IMR-90 (cell line): ENCODE data around the gene LOX. TPM values are rescaled to one million over a fixed set of nuclear protein-coding genes. Genes with fewer than 3 reads are reported as not detected.

ENCODE experiments used
- ATAC-seq: fragments of 200-7000 bp; cut with Tn5 transposase; 2 replicates; pipeline ENCODE4 v1.9.1; 2020; ENCODE audit warnings: low read depth, mild to moderate bottlenecking, moderate library complexity
- BruUV-seq: library from RNA; stranded (reverse); fragments of 400-500 nt; replicated peaks from 2 replicates; lab custom pipeline; 2021; lab: Mats Ljungman, UMichigan
- CTCF ChIA-PET: fragments of 300-600 bp; formaldehyde crosslinking; extraction: SDS; loops from one replicate; lab custom pipeline; 2021; ENCODE audit warnings: antibody characterized with exemption; lab: Yijun Ruan, JAX
- POLR2A ChIA-PET: fragments of 300-600 bp; sonication (Branson Sonifier 250); formaldehyde crosslinking; loops from one replicate; lab custom pipeline; 2022; ENCODE audit warnings: antibody characterized with exemption; ENCODE audit not compliant: unreplicated experiment; lab: Charles Lee
- DNase-seq: peaks from one replicate; pipeline ENCODE4 v3.0.0; 2013
- H2AFZ ChIP-seq: replicated peaks from 2 replicates; pipeline ENCODE3; 2013; ENCODE audit warnings: low read length, mild to moderate bottlenecking; ENCODE audit not compliant: poor library complexity
- H2AK5ac ChIP-seq: 2 replicates; pipeline ENCODE4 v1.6.1; 2013; ENCODE audit warnings: low read depth, low read length, inconsistent platforms
- H2AK9ac ChIP-seq: replicated peaks from 2 replicates; pipeline ENCODE3; 2013; ENCODE audit warnings: mild to moderate bottlenecking, low read depth, low read length, moderate library complexity; ENCODE audit not compliant: poor library complexity
- H2BK120ac ChIP-seq: 2 replicates; pipeline ENCODE4 v1.6.1; 2013; ENCODE audit warnings: low read depth, low read length, inconsistent platforms
- H2BK15ac ChIP-seq: 3 replicates; pipeline ENCODE4 v1.6.1; 2013; ENCODE audit warnings: low read depth, low read length, inconsistent platforms
- H2BK20ac ChIP-seq: 2 replicates; pipeline ENCODE4 v1.6.1; 2013; ENCODE audit warnings: low read depth, mild to moderate bottlenecking, inconsistent platforms, low read length, moderate library complexity
- H2BK5ac ChIP-seq: 2 replicates; pipeline ENCODE4 v1.6.1; 2013; ENCODE audit warnings: mild to moderate bottlenecking, low read depth, low read length, inconsistent platforms; ENCODE audit not compliant: poor library complexity, severe bottlenecking
- H3K14ac ChIP-seq: replicated peaks from 2 replicates; pipeline ENCODE4 v1.6.1; 2013; ENCODE audit warnings: low read depth, low read length, inconsistent platforms
- H3K18ac ChIP-seq: 2 replicates; pipeline ENCODE4 v1.6.1; 2013; ENCODE audit warnings: low read depth, low read length, control low read depth
- H3K23ac ChIP-seq: 2 replicates; pipeline ENCODE4 v1.6.1; 2013; ENCODE audit warnings: low read depth, low read length, inconsistent platforms
- H3K27ac ChIP-seq: 2 replicates; pipeline ENCODE4 v1.5.1; 2013; ENCODE audit warnings: mild to moderate bottlenecking, control low read depth, low read length; ENCODE audit not compliant: insufficient read depth
- H3K27me3 ChIP-seq: 2 replicates; pipeline ENCODE4 v1.6.1; 2013; ENCODE audit warnings: low read length; ENCODE audit not compliant: control insufficient read depth, insufficient read depth
- H3K36me3 ChIP-seq: 2 replicates; pipeline ENCODE4 v1.6.1; 2013; ENCODE audit warnings: low read length, mixed read lengths; ENCODE audit not compliant: control insufficient read depth, insufficient read depth
- H3K4ac ChIP-seq: 2 replicates; pipeline ENCODE4 v1.6.1; 2013; ENCODE audit warnings: low read depth, low read length, inconsistent platforms
- H3K4me1 ChIP-seq: 2 replicates; pipeline ENCODE4 v1.6.1; 2013; ENCODE audit warnings: low read length, mixed read lengths; ENCODE audit not compliant: control insufficient read depth, insufficient read depth
- H3K4me2 ChIP-seq: 2 replicates; pipeline ENCODE4 v1.6.1; 2013; ENCODE audit warnings: low read depth, mild to moderate bottlenecking, control low read depth, low read length, moderate library complexity
- H3K4me3 ChIP-seq: 2 replicates; pipeline ENCODE4 v1.5.1; 2013; ENCODE audit warnings: low read depth, mild to moderate bottlenecking, control low read depth, low read length, moderate library complexity; ENCODE audit not compliant: insufficient read depth
- H3K56ac ChIP-seq: 2 replicates; pipeline ENCODE4 v1.6.1; 2013; ENCODE audit warnings: low read length, inconsistent platforms; ENCODE audit not compliant: insufficient read depth; ENCODE audit errors: extremely low read depth
- H3K79me1 ChIP-seq, 2 experiments: 2 replicates each; pipeline ENCODE4 v1.6.1; 2013; ENCODE audit warnings: low read length in 2 of 2, inconsistent platforms in 1 of 2, low read depth in 1 of 2
- H3K9ac ChIP-seq: 2 replicates; pipeline ENCODE4 v1.6.1; 2013; ENCODE audit warnings: low read depth, low read length, control low read depth
- H3K9me1 ChIP-seq: 2 replicates; pipeline ENCODE4 v1.6.1; 2013; ENCODE audit warnings: low read length, inconsistent platforms; ENCODE audit not compliant: insufficient read depth
- H3K9me3 ChIP-seq: 2 replicates; pipeline ENCODE4 v1.6.1; 2013; ENCODE audit warnings: low read length; ENCODE audit not compliant: control insufficient read depth, insufficient read depth
- H4K20me1 ChIP-seq: 2 replicates; pipeline ENCODE4 v1.6.1; 2013; ENCODE audit warnings: low read length, inconsistent platforms; ENCODE audit not compliant: insufficient read depth
- H4K5ac ChIP-seq: 2 replicates; pipeline ENCODE4 v1.6.1; 2013; ENCODE audit warnings: mild to moderate bottlenecking, low read depth, low read length, control low read depth
- H4K8ac ChIP-seq, 2 experiments: 2 replicates each; pipeline ENCODE4 v1.6.1; 2013; ENCODE audit warnings: low read depth in 2 of 2, low read length in 2 of 2, control low read depth in 1 of 2, inconsistent platforms in 1 of 2
- H4K91ac ChIP-seq: 2 replicates; pipeline ENCODE4 v1.6.1; 2013; ENCODE audit warnings: low read depth, low read length, inconsistent platforms; ENCODE audit not compliant: insufficient read depth
- MAZ ChIP-seq: IDR thresholded peaks from 2 replicates; pipeline ENCODE4 v1.6.1; 2012; ENCODE audit warnings: low read depth, mild to moderate bottlenecking, low read length, improper control_type of control experiment, moderate library complexity, borderline replicate concordance
- WGBS, 2 experiments: methylation state at CpG; one replicate each; pipeline versions ENCODE4 v1.1.5 to v1.1.7; 2013; ENCODE audit warnings: missing lambda C conversion rate in 2 of 2; ENCODE audit not compliant: insufficient read length in 1 of 2; ENCODE audit errors: extremely low coverage in 2 of 2; 5-methylcytosine and 5-hydroxymethylcytosine counted together
- dilution Hi-C: fragments of 300-500 bp; cut with HindIII; formaldehyde crosslinking; loops from one replicate; pipeline ENCODE4 v1.14.3; 2018; ENCODE audit warnings: low sequenced_read_pairs; ENCODE audit not compliant: unreplicated experiment
- in situ Hi-C: fragments of 300-500 bp; cut with MboI; formaldehyde crosslinking; loops from 3 replicates; pipeline ENCODE4 v1.14.3; 2019; ENCODE audit warnings: low sequenced_read_pairs, inconsistent platforms, mixed read lengths
- intact Hi-C: fragments of 100-400 bp; cut with micrococcal nuclease; formaldehyde crosslinking; loops from 2 replicates; pipeline ENCODE4 v1.10.0; 2022
- polyA plus RNA-seq, 3 experiments: library from polyadenylated mRNA; depleted of rRNA; stranded (reverse); fragments of >200 nt; gene quantifications; 2 replicates each; pipeline ENCODE4 v1.2.3, GENCODE V29; 2012; ENCODE audit warnings: low replicate concordance in 1 of 3
- total RNA-seq: library from RNA; depleted of rRNA; stranded (reverse); fragments of >200 nt; gene quantifications from 2 replicates; pipeline ENCODE4 v1.2.3, GENCODE V29; 2012

The LOX gene
- total and polyA plus RNA-seq, 2 of the 4 experiments (the other 2 are of a cell fraction) = 277 to 662 TPM

GRCh38 chr5:122105909-122106308 is 27.9 kb upstream of the LOX start:
- H2AK9ac ChIP-seq = no peak overlapping the region
- 80% methylated on average over 1 of the region's 2 CpGs; no CpG with 5 or more reads in 1 of the 2 experiments for WGBS, 2 experiments

More at GRCh38 chr5:122105909-122106308, 27.9 kb upstream of the LOX start:
- no peak overlapping the region for H3K14ac ChIP-seq
- H3K79me1 ChIP-seq = no peaks in the 10 kb centered on the region
- no peak overlapping the region for H4K5ac ChIP-seq
- intact Hi-C loops = no loop called here
- ATAC-seq (no peak), DNase-seq (no peak)
- no peak overlapping the region for H2BK5ac ChIP-seq
- no peaks in the 10 kb centered on the region for H3K9me1 ChIP-seq
- no peak overlapping the region for H3K4me2 ChIP-seq
- in situ Hi-C loops = no loop called here
- no peak overlapping the region for H4K8ac ChIP-seq
- H3K4ac ChIP-seq = no peak overlapping the region
- no peak overlapping the region for H3K27ac ChIP-seq
- no peak overlapping the region for H3K9ac ChIP-seq
- H3K56ac ChIP-seq = no peak overlapping the region
- no peaks in the 10 kb centered on the region for H3K27me3 ChIP-seq
- H3K36me3 ChIP-seq = no peaks in the 10 kb centered on the region
- CTCF ChIA-PET = no interaction called here
- TF ChIP-seq MAZ = no peak
- no peaks in the 10 kb centered on the region for H4K20me1 ChIP-seq
- H2AK5ac ChIP-seq = no peak overlapping the region
- dilution Hi-C loops = no loop called here
- no TSS peak for BruUV-seq
- no peak overlapping the region for H3K4me3 ChIP-seq
- H3K4me1 ChIP-seq = no peaks in the 10 kb centered on the region
- H3K9me3 ChIP-seq = no peaks in the 10 kb centered on the region
- no peak overlapping the region for H2BK15ac ChIP-seq
- H3K23ac ChIP-seq = no peak overlapping the region
- no peak overlapping the region for H4K91ac ChIP-seq
- H2AFZ ChIP-seq = no peak overlapping the region
- H2BK120ac ChIP-seq = no peak overlapping the region
- POLR2A ChIA-PET = no interaction called here
- H2BK20ac ChIP-seq = no peak overlapping the region
- no peak overlapping the region for H3K18ac ChIP-seq
